GM12878 (cell line): ENCODE data around the gene SETD6. TPM values are rescaled to one million over a fixed set of nuclear protein-coding genes. Genes with fewer than 3 reads are reported as not detected.

ENCODE experiments used
- ATAC-seq: fragments of 200-7000 bp; cut with Tn5 transposase; 3 replicates; pipeline ENCODE4 v1.9.1; 2020; ENCODE audit warnings: mild to moderate bottlenecking, moderate library complexity
- BruUV-seq: library from RNA; stranded (reverse); fragments of 400-500 nt; replicated peaks from 2 replicates; lab custom pipeline; 2021; lab: Mats Ljungman, UMichigan
- CTCF ChIA-PET: fragments of 300-600 bp; sonication (Branson Sonifier 250); formaldehyde crosslinking; extraction: SDS; loops from one replicate; lab custom pipeline; 2021; ENCODE audit warnings: inconsistent platforms; lab: Yijun Ruan, JAX
- POLR2A ChIA-PET: fragments of 350-600 bp; formaldehyde crosslinking; extraction: SDS; loops from one replicate; lab custom pipeline; 2021; ENCODE audit warnings: inconsistent platforms; lab: Charles Lee
- RAD21 ChIA-PET: fragments of 300-600 bp; sonication (Branson Sonifier 250); formaldehyde crosslinking; loops from one replicate; lab custom pipeline; 2023; ENCODE audit warnings: antibody characterized with exemption; ENCODE audit not compliant: unreplicated experiment; lab: Charles Lee
- SMC1A ChIA-PET: fragments of 300-600 bp; sonication (Branson Sonifier 250); formaldehyde crosslinking; loops from one replicate; lab custom pipeline; 2023; ENCODE audit not compliant: unreplicated experiment, uncharacterized antibody; lab: Charles Lee
- DNase-seq: peaks from one replicate; pipeline ENCODE4 v3.0.0-alpha.2; 2011; ENCODE audit warnings: low read depth, low spot score
- FAIRE-seq: peaks from 3 replicates; lab custom pipeline; 2011; peaks lifted over from hg19 to GRCh38; lab: Jason Lieb, UNC
- H2AFZ ChIP-seq: 2 replicates; pipeline ENCODE4 v1.6.0; 2011; ENCODE audit warnings: low read depth, low read length, control low read depth; ENCODE audit not compliant: control insufficient read depth
- H3K27ac ChIP-seq: 2 replicates; pipeline ENCODE4 v1.5.1; 2011; ENCODE audit warnings: control low read depth; ENCODE audit not compliant: control insufficient read depth, insufficient read depth
- H3K27me3 ChIP-seq, 2 experiments: replicated peaks in 1 of 2; 2 replicates each; pipeline versions ENCODE4 v1.6.0 to v1.6.1; 2011; ENCODE audit warnings: low read length in 1 of 2; ENCODE audit not compliant: control insufficient read depth in 2 of 2, insufficient read depth in 2 of 2
- H3K36me3 ChIP-seq, 2 experiments: 2 replicates each; pipeline ENCODE4 v1.5.1; 2011; ENCODE audit warnings: low read length in 1 of 2; ENCODE audit not compliant: control insufficient read depth in 2 of 2, insufficient read depth in 2 of 2
- H3K4me1 ChIP-seq: 2 replicates; pipeline ENCODE4 v1.6.1; 2011; ENCODE audit warnings: mild to moderate bottlenecking, low read length, moderate library complexity, mixed read lengths; ENCODE audit not compliant: control insufficient read depth, insufficient read depth
- H3K4me2 ChIP-seq: 2 replicates; pipeline ENCODE4 v1.6.0; 2011; ENCODE audit warnings: control low read depth; ENCODE audit not compliant: control insufficient read depth, insufficient read depth
- H3K4me3 ChIP-seq: fragments of 200-600 bp; sonication (generic); 2 replicates; pipeline ENCODE4 v1.5.1; 2016
- H3K79me2 ChIP-seq: 2 replicates; pipeline ENCODE4 v1.6.0; 2011; ENCODE audit warnings: low read length; ENCODE audit not compliant: control insufficient read depth, insufficient read depth
- H3K9ac ChIP-seq: 2 replicates; pipeline ENCODE4 v1.8.0; 2011; ENCODE audit warnings: low read length, control low read depth, mixed read lengths; ENCODE audit not compliant: control insufficient read depth, insufficient read depth
- H3K9me3 ChIP-seq: replicated peaks from 3 replicates; pipeline ENCODE4 v1.5.1; 2011; ENCODE audit warnings: mild to moderate bottlenecking, low read length; ENCODE audit not compliant: control insufficient read depth, insufficient read depth
- H4K20me1 ChIP-seq: 2 replicates; pipeline ENCODE4 v1.6.0; 2011; ENCODE audit not compliant: control insufficient read depth, insufficient read depth
- CEBPB ChIP-seq, 2 experiments: fragments of 150-350 bp in 1 of 2; IDR thresholded peaks; 2 replicates each; pipeline ENCODE4 v1.6.1; 2012 to 2014; ENCODE audit warnings: low read depth in 2 of 2, low read length in 2 of 2, borderline replicate concordance in 1 of 2, inconsistent platforms in 1 of 2
- ELK1 ChIP-seq: IDR thresholded peaks from 2 replicates; pipeline ENCODE4 v1.6.1; 2012; ENCODE audit warnings: low read depth, low read length, improper control_type of control experiment
- IKZF2 ChIP-seq, 2 experiments: fragments of 450-650 bp; IDR thresholded peaks; 2 replicates each; pipeline ENCODE4 v1.6.1; 2017; ENCODE audit warnings: mild to moderate bottlenecking in 2 of 2, moderate library complexity in 2 of 2
- NFXL1 ChIP-seq: fragments of 450-650 bp; IDR thresholded peaks from 2 replicates; pipeline ENCODE4 v1.6.1; 2017; ENCODE audit warnings: antibody characterized with exemption, mild to moderate bottlenecking, borderline replicate concordance
- NR2C2 ChIP-seq: IDR thresholded peaks from 2 replicates; pipeline ENCODE4 v1.6.1; 2011; ENCODE audit warnings: borderline replicate concordance, low read depth; ENCODE audit not compliant: control insufficient read depth, insufficient read length
- RAD51 ChIP-seq: fragments of 450-650 bp; IDR thresholded peaks from 2 replicates; pipeline ENCODE4 v1.6.1; 2016; ENCODE audit warnings: moderate library complexity, mild to moderate bottlenecking, inconsistent platforms
- TBL1XR1 ChIP-seq: IDR thresholded peaks from 2 replicates; pipeline ENCODE4 v1.6.1; 2012; ENCODE audit warnings: low read depth, low read length, improper control_type of control experiment
- YBX1 ChIP-seq: fragments of 450-650 bp; IDR thresholded peaks from 2 replicates; pipeline ENCODE4 v1.6.1; 2016; ENCODE audit warnings: antibody characterized with exemption
- ZBED1 ChIP-seq: IDR thresholded peaks from 2 replicates; pipeline ENCODE4 v1.6.1; 2016; ENCODE audit warnings: borderline replicate concordance
- WGBS: methylation state at CpG from one replicate; pipeline ENCODE4 v1.1.6; 2016; ENCODE audit warnings: low lambda C conversion rate; ENCODE audit not compliant: insufficient replicate concordance, insufficient coverage; ENCODE audit errors: missing lambda C conversion rate; 5-methylcytosine and 5-hydroxymethylcytosine counted together
- in situ Hi-C: fragments of 300-500 bp; cut with MboI; formaldehyde crosslinking; loops from 9 replicates; pipeline ENCODE4 v1.14.3; 2018; ENCODE audit warnings: mixed read lengths
- intact Hi-C: fragments of 100-400 bp; cut with micrococcal nuclease; formaldehyde crosslinking; loops from one replicate; pipeline ENCODE4 v1.14.2; 2022; ENCODE audit not compliant: unreplicated experiment
- polyA plus RNA-seq, 11 experiments: library from polyadenylated mRNA; depleted of rRNA in 4 of 11; unstranded in 6 of 11; stranded (reverse) in 5 of 11; fragments of >200 nt; fragmentation: Nextera tagmentation in 4 of 11; fragmentation: Illumina TruSeq in 1 of 11; extraction: Ambion mirVana in 4 of 11; extraction: Trizol in 1 of 11; gene quantifications; 1 replicate in 1 of 11; 2 replicates in 10 of 11; pipeline versions ENCODE4 v1.2.1 to v1.2.3, GENCODE V29; 2011 to 2016; ENCODE audit warnings: inconsistent platforms in 2 of 11, missing spikeins in 2 of 11, low read depth in 1 of 11
- total RNA-seq, 4 experiments: library from RNA; depleted of rRNA in 3 of 4; stranded (reverse); fragments of >200 nt in 3 of 4; fragmentation: Illumina TruSeq in 1 of 4; extraction: Trizol in 1 of 4; gene quantifications; 2 replicates each; pipeline versions ENCODE4 v1.2.1 to v1.2.3, GENCODE V29; 2013 to 2021

SETD6 gene
- total and polyA plus RNA-seq, 10 of the 15 experiments (the other 5 are each of a cell fraction or from before 2014, with no cell fraction given) = 8.2 to 23.8 (median 16.2) TPM

- no peak for ATAC-seq
- ChIA-PET POLR2A (no interaction called here), CTCF (no interaction called here), SMC1A (interaction anchor here (1.2 kb wide), 1 partner anchor 33 kb away, joined by 3 read pairs; no protein-coding TSS in a partner anchor), RAD21 (no interaction called here)
- Histone ChIP-seq H3K4me3 (no peak overlapping the region), H3K4me2 (no peak overlapping the region), H3K4me1 (no peaks in the 10 kb centered on the region), H3K27me3 (no peaks in the 10 kb centered on the region), H3K9me3 (no peaks in the 10 kb centered on the region), H3K36me3 (peaks cover 8 to 62% of the 10 kb centered on the region in 2 experiments), H3K79me2 (no peaks in the 10 kb centered on the region), H4K20me1 (no peaks in the 10 kb centered on the region), H3K27ac (no peak overlapping the region)
- in situ Hi-C loops (loop anchor here (25.0 kb wide), 1 partner anchor 1339 kb away; no protein-coding TSS in a partner anchor), intact Hi-C loops (no loop called here)
- FAIRE-seq = no peak
- no peak for DNase-seq
- WGBS = 92% methylated on average over 3 of the region's 3 CpGs
- TF ChIP-seq TBL1XR1 (no peak), NFXL1 (no peak), CEBPB (IDR thresholded peaks at IDR 0.05; ENCODE audit: borderline replicate concordance in 1 of 2, low read depth in 2 of 2, low read length in 2 of 2) (no peak), RAD51 (no peak), IKZF2 (IDR thresholded peaks at IDR 0.05) (no peak), NR2C2 (no peak), ZBED1 (no peak), ELK1 (no peak), YBX1 (no peak)
- TF ChIP-seq, all 136 proteins: peak for 0
- no TSS peak for BruUV-seq
- Histone ChIP-seq H2AFZ (no peak overlapping the region), H3K9ac (no peak overlapping the region)
These were observed 36.2 kb downstream of the SETD6 start for GRCh38 chr16:58551496-58551895.
